Breast epithelium (tissue), 3 donors: ENCODE data around the gene PATL2.
"Not testable (repeated sequence)": the region's sequence is repeated elsewhere in the genome, so short reads cannot be mapped to it uniquely, and the experiment has no call there.

ENCODE experiments used
- POLR2A ChIP-seq: fragments of 450-650 bp; IDR thresholded peaks from one replicate; pipeline ENCODE4 v1.6.1; 2016; ENCODE audit warnings: antibody characterized with exemption, mild to moderate bottlenecking, moderate library complexity
- TF ChIP-seq, protein P1 (sequence below), 3 donors: fragments of 450-650 bp; IDR thresholded peaks; one replicate each; pipeline ENCODE4 v1.5.1; 2016 to 2017; ENCODE audit warnings: antibody characterized with exemption in 3 of 3, mild to moderate bottlenecking in 3 of 3, moderate library complexity in 3 of 3

GRCh38 chr15:44739222-44739847, 28.2 kb upstream of the PATL2 start:
- not testable (repeated sequence) for TF ChIP-seq POLR2A
- TF ChIP-seq, protein P1, sequence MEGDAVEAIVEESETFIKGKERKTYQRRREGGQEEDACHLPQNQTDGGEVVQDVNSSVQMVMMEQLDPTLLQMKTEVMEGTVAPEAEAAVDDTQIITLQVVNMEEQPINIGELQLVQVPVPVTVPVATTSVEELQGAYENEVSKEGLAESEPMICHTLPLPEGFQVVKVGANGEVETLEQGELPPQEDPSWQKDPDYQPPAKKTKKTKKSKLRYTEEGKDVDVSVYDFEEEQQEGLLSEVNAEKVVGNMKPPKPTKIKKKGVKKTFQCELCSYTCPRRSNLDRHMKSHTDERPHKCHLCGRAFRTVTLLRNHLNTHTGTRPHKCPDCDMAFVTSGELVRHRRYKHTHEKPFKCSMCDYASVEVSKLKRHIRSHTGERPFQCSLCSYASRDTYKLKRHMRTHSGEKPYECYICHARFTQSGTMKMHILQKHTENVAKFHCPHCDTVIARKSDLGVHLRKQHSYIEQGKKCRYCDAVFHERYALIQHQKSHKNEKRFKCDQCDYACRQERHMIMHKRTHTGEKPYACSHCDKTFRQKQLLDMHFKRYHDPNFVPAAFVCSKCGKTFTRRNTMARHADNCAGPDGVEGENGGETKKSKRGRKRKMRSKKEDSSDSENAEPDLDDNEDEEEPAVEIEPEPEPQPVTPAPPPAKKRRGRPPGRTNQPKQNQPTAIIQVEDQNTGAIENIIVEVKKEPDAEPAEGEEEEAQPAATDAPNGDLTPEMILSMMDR (IDR thresholded peaks at IDR 0.05), result not testable (repeated sequence)
